GM23338 (cell line): ENCODE measurements around the gene GSG1L. TPM values are rescaled to one million over a fixed set of nuclear protein-coding genes. Genes with fewer than 3 reads are reported as not detected.

Experiments
- ATAC-seq: fragments of 200-7000 bp; cut with Tn5 transposase; 3 replicates; pipeline ENCODE4 v1.9.1; 2020
- DNase-seq: peaks from one replicate; pipeline ENCODE4 v3.0.0-alpha.2; 2015; ENCODE audit warnings: low spot score
- H2AFZ ChIP-seq: fragments of 200-600 bp; sonication (generic); 2 replicates; pipeline ENCODE4 v1.8.0; 2016; ENCODE audit warnings: antibody characterized with exemption, mild to moderate bottlenecking, moderate library complexity
- H3F3A ChIP-seq: fragments of 200-600 bp; sonication (generic); replicated peaks from 2 replicates; pipeline ENCODE4 v1.8.0; 2017; ENCODE audit warnings: antibody characterized with exemption, mixed run types, low read depth
- H3K27ac ChIP-seq: fragments of 200-600 bp; sonication (generic); 2 replicates; pipeline ENCODE4 v1.6.1; 2016; ENCODE audit warnings: low read depth
- H3K27me3 ChIP-seq: fragments of 200-600 bp; sonication (generic); 2 replicates; pipeline ENCODE4 v1.8.0; 2016; ENCODE audit warnings: mild to moderate bottlenecking, mixed run types, moderate library complexity; ENCODE audit not compliant: insufficient read depth
- H3K36me3 ChIP-seq: fragments of 200-600 bp; sonication (generic); 2 replicates; pipeline ENCODE4 v1.8.0; 2016; ENCODE audit warnings: mild to moderate bottlenecking; ENCODE audit not compliant: insufficient read depth
- H3K4me1 ChIP-seq: fragments of 200-600 bp; sonication (generic); 2 replicates; pipeline ENCODE4 v1.8.0; 2016; ENCODE audit warnings: mild to moderate bottlenecking, moderate library complexity; ENCODE audit not compliant: insufficient read depth
- H3K4me2 ChIP-seq: fragments of 200-600 bp; sonication (generic); 2 replicates; pipeline ENCODE4 v1.7.1; 2017; ENCODE audit warnings: mixed run types
- H3K4me3 ChIP-seq: fragments of 200-600 bp; sonication (generic); 2 replicates; pipeline ENCODE4 v1.6.1; 2016; ENCODE audit warnings: mixed run types
- H3K79me2 ChIP-seq: fragments of 200-600 bp; sonication (generic); replicated peaks from 2 replicates; pipeline ENCODE4 v1.8.0; 2017; ENCODE audit warnings: mild to moderate bottlenecking; ENCODE audit not compliant: insufficient read depth
- H3K9me2 ChIP-seq: fragments of 200-600 bp; sonication (generic); 2 replicates; pipeline ENCODE4 v1.8.0; 2017; ENCODE audit not compliant: insufficient read depth
- H4K20me1 ChIP-seq: fragments of 200-600 bp; sonication (generic); replicated peaks from 2 replicates; pipeline ENCODE4 v1.8.0; 2017; ENCODE audit warnings: mild to moderate bottlenecking; ENCODE audit not compliant: insufficient read depth
- H3K27ac Mint-ChIP-seq: 2 replicates; pipeline ENCODE4 v1.8.0; 2020; ENCODE audit warnings: inconsistent platforms, mild to moderate bottlenecking, moderate library complexity, mixed read lengths
- H3K27me3 Mint-ChIP-seq: 3 replicates; pipeline ENCODE4 v1.8.0; 2022; ENCODE audit warnings: low read depth, mild to moderate bottlenecking, moderate library complexity, mixed read lengths, inconsistent platforms; ENCODE audit not compliant: insufficient read depth, poor library complexity
- H3K36me3 Mint-ChIP-seq: 3 replicates; pipeline ENCODE4 v1.8.0; 2021; ENCODE audit warnings: low read depth, mild to moderate bottlenecking, inconsistent platforms, moderate library complexity, mixed read lengths
- H3K4me1 Mint-ChIP-seq: 3 replicates; pipeline ENCODE4 v1.8.0; 2020; ENCODE audit warnings: mild to moderate bottlenecking, inconsistent platforms, mixed read lengths
- H3K4me3 Mint-ChIP-seq: 3 replicates; pipeline ENCODE4 v1.8.0; 2021; ENCODE audit warnings: moderate library complexity, mild to moderate bottlenecking, inconsistent platforms, mixed read lengths
- H3K9me3 Mint-ChIP-seq: 3 replicates; pipeline ENCODE4 v1.8.0; 2020; ENCODE audit warnings: moderate library complexity, mild to moderate bottlenecking, inconsistent platforms, mixed read lengths
- CREB1 ChIP-seq: fragments of 250-450 bp; sonication (Bioruptor Pico); IDR thresholded peaks from 2 replicates; pipeline ENCODE4 v1.5.0; 2020; ENCODE audit warnings: low read depth, mild to moderate bottlenecking, moderate library complexity
- CTCF ChIP-seq, 2 experiments: fragments of 200-600 bp in 1 of 2; sonication (generic) in 1 of 2; conservative IDR thresholded peaks; 2 replicates each; pipeline versions ENCODE4 v1.5.1 to v1.6.1; 2016 to 2017; ENCODE audit warnings: antibody characterized with exemption in 2 of 2, low read depth in 2 of 2, mild to moderate bottlenecking in 2 of 2, moderate library complexity in 1 of 2
- EZH2 ChIP-seq: fragments of 200-600 bp; sonication (generic); IDR thresholded peaks from one replicate; pipeline ENCODE4 v1.8.0; 2017; ENCODE audit warnings: antibody characterized with exemption, mild to moderate bottlenecking, low read depth; ENCODE audit not compliant: unreplicated experiment
- EZH2phosphoT487 ChIP-seq: fragments of 200-600 bp; sonication (generic); IDR thresholded peaks from one replicate; pipeline ENCODE4 v1.8.1; 2018; ENCODE audit warnings: antibody characterized with exemption; ENCODE audit not compliant: unreplicated experiment
- JUNB ChIP-seq: IDR thresholded peaks from one replicate; pipeline ENCODE4 v1.6.1; 2016; ENCODE audit warnings: antibody characterized with exemption; ENCODE audit not compliant: unreplicated experiment
- NANOG ChIP-seq: IDR thresholded peaks from 2 replicates; pipeline ENCODE4 v1.6.1; 2016; ENCODE audit warnings: antibody characterized with exemption, borderline replicate concordance
- ZNF462 ChIP-seq: fragments of 250-450 bp; sonication (Bioruptor Pico); IDR thresholded peaks from 2 replicates; pipeline ENCODE4 v1.5.0; 2020; ENCODE audit warnings: mild to moderate bottlenecking, moderate library complexity
- polyA plus RNA-seq: library from polyadenylated mRNA; unstranded; fragments of >200 nt; fragmentation: Nextera tagmentation; extraction: Ambion mirVana; gene quantifications from 2 replicates; pipeline ENCODE4 v1.2.1, GENCODE V29; 2016
- total RNA-seq: library from RNA; depleted of rRNA; stranded (reverse); fragments of >200 nt; shearing (Covaris generic); gene quantifications from 2 replicates; pipeline ENCODE4 v1.2.3, GENCODE V29; 2014

GSG1L gene
- total and polyA plus RNA-seq, 2 experiments from 2014 or later: 0.36 to 0.63 TPM

GRCh38 chr16:28011223-28011622 is 52.3 kb downstream of the GSG1L start (continued):
- no peak for TF ChIP-seq ZNF462
- no peak for TF ChIP-seq NANOG

DNA sequence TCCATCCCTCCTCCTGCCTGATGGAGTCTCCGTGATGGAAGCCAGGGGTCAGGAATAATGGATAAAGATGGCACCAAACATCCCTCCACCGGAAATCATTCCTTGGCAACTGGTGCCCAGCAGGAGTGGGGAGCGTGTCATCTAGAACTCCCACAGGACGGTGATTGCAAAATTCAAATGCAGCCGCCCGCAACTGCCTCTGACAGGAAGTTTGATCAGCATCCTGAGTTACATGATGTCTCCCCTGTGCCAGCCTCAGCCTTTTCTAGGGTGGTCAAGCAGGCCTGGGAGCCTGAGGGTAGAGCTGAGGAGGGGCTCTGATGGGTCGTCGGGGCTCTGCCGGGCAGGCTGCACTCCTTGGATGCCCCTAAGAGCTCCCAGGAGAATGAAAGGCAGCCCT is 52.8 kb downstream of the GSG1L start:
- Histone ChIP-seq H3K36me3 (no peaks in the 10 kb centered on the region), H3K4me3 (no peak overlapping the region), H3K4me1 (no peaks in the 10 kb centered on the region), H3K9me2 (no peaks in the 10 kb centered on the region), H4K20me1 (no peaks in the 10 kb centered on the region), H3K79me2 (no peaks in the 10 kb centered on the region), H3F3A (no peaks in the 10 kb centered on the region), H3K4me2 (no peak overlapping the region), H2AFZ (no peak overlapping the region), H3K27ac (no peak overlapping the region), H3K27me3 (no peaks in the 10 kb centered on the region)
- DNase-seq (no peak), ATAC-seq (no peak)
- no peak overlapping the region for H3K27ac Mint-ChIP-seq
- peaks cover 10% of the 10 kb centered on the region for H3K27me3 Mint-ChIP-seq
- no peaks in the 10 kb centered on the region for H3K9me3 Mint-ChIP-seq
- no peaks in the 10 kb centered on the region; the same call in 2 of the 3 replicates for H3K36me3 Mint-ChIP-seq
- H3K4me1 Mint-ChIP-seq: no peaks in the 10 kb centered on the region
- no peak overlapping the region for H3K4me3 Mint-ChIP-seq
- no peak for TF ChIP-seq NANOG
- no peak for TF ChIP-seq CTCF (conservative IDR thresholded peaks at IDR 0.05; ENCODE audit: low read depth in 2 of 2)
- TF ChIP-seq JUNB: no peak
- TF ChIP-seq CREB1: no peak
- no peak for TF ChIP-seq EZH2
- no peak for TF ChIP-seq EZH2phosphoT487
- no peak for TF ChIP-seq ZNF462
